Colon (tissue), 2 donors: Measurements from ENCODE around the gene IMMP1L.

Source experiments
- FAIRE-seq: peaks from 2 replicates; lab custom pipeline; 2012; peaks lifted over from hg19 to GRCh38; lab: Jason Lieb, UNC
- donor health status: control.
- donor health status: control.

Gene IMMP1L

GRCh38 chr11:31383116-31383515 is 126.3 kb downstream of the IMMP1L start:
- FAIRE-seq = no peak
